Adrenal gland (tissue), 12 donors: ENCODE measurements around the gene ADGRL2. TPM values are rescaled to one million over a fixed set of nuclear protein-coding genes. Genes with fewer than 3 reads are reported as not detected.

ENCODE experiments used
- DNase-seq, 7 donors: peaks; one replicate each; pipeline ENCODE4 v3.0.0-alpha.2; 2019 to 2020
- H3K27ac ChIP-seq, 5 donors: fragments of 200-600 bp; sonication (generic) in 4 of 5; 1 replicate in 3 of 5; 2 replicates in 2 of 5; pipeline versions ENCODE4 v1.5.1 to v1.8.0; 2016 to 2020; ENCODE audit warnings: mild to moderate bottlenecking in 1 of 5
- H3K27me3 ChIP-seq: fragments of 200-600 bp; 2 replicates; pipeline ENCODE4 v1.8.0; 2021
- H3K36me3 ChIP-seq, 2 donors: fragments of 200-600 bp; replicated peaks in 1 of 2; 1 replicate in 1 of 2; 2 replicates in 1 of 2; pipeline versions ENCODE4 v1.5.1 to v1.8.0; 2018 to 2022
- H3K4me1 ChIP-seq, 2 donors: fragments of 200-600 bp; replicated peaks in 1 of 2; 1 replicate in 1 of 2; 2 replicates in 1 of 2; pipeline versions ENCODE4 v1.5.1 to v1.8.0; 2018 to 2021
- H3K4me3 ChIP-seq, 4 donors: fragments of 200-600 bp; sonication (generic) in 3 of 4; one replicate each; pipeline ENCODE4 v1.5.1; 2016 to 2018
- H3K9me3 ChIP-seq, 3 donors: fragments of 200-600 bp; sonication (generic) in 1 of 3; replicated peaks in 1 of 3; 1 replicate in 2 of 3; 2 replicates in 1 of 3; pipeline versions ENCODE4 v1.5.1 to v1.8.0; 2016 to 2021
- CTCF ChIP-seq, 6 experiments: fragments of 450-650 bp in 4 of 6; fragments of 200-600 bp in 2 of 6; sonication (generic) in 1 of 6; IDR thresholded peaks; 1 replicate in 5 of 6; 2 replicates in 1 of 6; pipeline versions ENCODE4 v1.5.1 to v1.8.0; 2016 to 2021; ENCODE audit warnings: antibody characterized with exemption in 6 of 6, mild to moderate bottlenecking in 2 of 6, moderate library complexity in 1 of 6
- POLR2A ChIP-seq, 2 donors: fragments of 450-650 bp; IDR thresholded peaks; one replicate each; pipeline ENCODE4 v1.6.1; 2017; ENCODE audit warnings: antibody characterized with exemption in 2 of 2, mild to moderate bottlenecking in 2 of 2, moderate library complexity in 1 of 2
- WGBS, 4 donors: extraction: QIAGEN DNeasy Blood & Tissue Kit in 2 of 4; methylation state at CpG; one replicate each; pipeline versions ENCODE4 v1.1.5 to v1.1.7; 2013 to 2017; 5-methylcytosine and 5-hydroxymethylcytosine counted together
- intact Hi-C, 2 donors: fragments of 100-400 bp; cut with DNase I; formaldehyde crosslinking; loops; one replicate each; pipeline versions ENCODE4 v1.14.1 to v1.15.0; 2022 to 2023
- polyA plus RNA-seq, 3 donors: library from polyadenylated mRNA; stranded (reverse); fragments of 200-250 nt in 2 of 3; fragments of 350-450 nt in 1 of 3; fragmentation: Illumina TruSeq in 1 of 3; extraction: RNeasy Lipid Tissue Mini Kit (QIAGEN cat#74804) in 1 of 3; gene quantifications; one replicate each; pipeline ENCODE4 v1.2.3, GENCODE V29; 2013 to 2014
- total RNA-seq, 9 donors: library from RNA; depleted of rRNA in 4 of 9; stranded (reverse); fragments of >200 nt in 4 of 9; fragments of 120-200 nt in 1 of 9; fragmentation: NEBNext Ultra II Directional in 1 of 9; extraction: Animal tissue kit (Norgen Biotek cat#: 25700) in 1 of 9; gene quantifications; one replicate each; pipeline versions ENCODE4 v1.1.0 to v1.2.4, GENCODE V29; 2013 to 2023
- donor health status: healthy with polysubstance abuse.
- donor health status: Bipolar disorder and iron deficiency.
- donor health status: DM: yes; HTN: yes; CAD: no.
- donor health status: DM: no; HTN: no; CAD: no.
- donor health status: DM: no; HTN: no; CAD: no.
- donor health status: DM: yes; HTN: yes; CAD: no.

ADGRL2 gene
- total and polyA plus RNA-seq, 12 donors: 24.2 to 170 (median 58.9) TPM

GRCh38 chr1:81894867-81895266 is 94.1 kb downstream of the ADGRL2 start:
- intact Hi-C loops: no loop called here
- 79 to 88% (median 85%) methylated on average over 2 of the region's 2 CpGs for WGBS, 4 donors

GRCh38 chr1:81899214-81899821 is 98.6 kb downstream of the ADGRL2 start:
- intact Hi-C loops: no loop called here
- no peak for DNase-seq
- no peak for TF ChIP-seq CTCF (IDR thresholded peaks at IDR 0.05)
- no peak for TF ChIP-seq POLR2A (IDR thresholded peaks at IDR 0.05)

More at GRCh38 chr1:81894867-81895266, 94.1 kb downstream of the ADGRL2 start:
- Histone ChIP-seq H3K27ac (no peak overlapping the region), H3K4me1 (peaks cover 11 to 22% of the 10 kb centered on the region in 2 donors), H3K4me3 (no peak overlapping the region), H3K27me3 (no peaks in the 10 kb centered on the region), H3K9me3 (no peaks in the 10 kb centered on the region), H3K36me3 (no peaks in the 10 kb centered on the region)
- DNase-seq: no peak
- no peak for TF ChIP-seq CTCF (IDR thresholded peaks at IDR 0.05)
- no peak for TF ChIP-seq POLR2A (IDR thresholded peaks at IDR 0.05)

GRCh38 chr1:81907575-81907974 is 106.8 kb downstream of the ADGRL2 start:
- TF ChIP-seq POLR2A (IDR thresholded peaks at IDR 0.05) (no peak), CTCF (IDR thresholded peaks at IDR 0.05) (no peak)
- Histone ChIP-seq H3K27ac (no peak overlapping the region), H3K4me1 (no peaks in the 10 kb centered on the region), H3K9me3 (no peaks in the 10 kb centered on the region), H3K27me3 (no peaks in the 10 kb centered on the region), H3K36me3 (no peaks in the 10 kb centered on the region), H3K4me3 (no peak overlapping the region)
- WGBS, 4 donors: 95 to 100% (median 98%) methylated on average over 2 of the region's 2 CpGs
- intact Hi-C loops: no loop called here
- DNase-seq: no peak

More at GRCh38 chr1:81899214-81899821, 98.6 kb downstream of the ADGRL2 start:
- peaks cover 5 to 7% of the 10 kb centered on the region in 2 donors for H3K4me1 ChIP-seq
- H3K36me3 ChIP-seq: no peaks in the 10 kb centered on the region
- no peaks in the 10 kb centered on the region for H3K27me3 ChIP-seq
- no peak overlapping the region for H3K27ac ChIP-seq
- no peak overlapping the region for H3K4me3 ChIP-seq
- H3K9me3 ChIP-seq: no peaks in the 10 kb centered on the region
- 87 to 91% (median 90%) methylated on average over 5 of the region's 5 CpGs for WGBS, 4 donors

GRCh38 chr1:81912383-81912782 is 111.6 kb downstream of the ADGRL2 start:
- 87 to 95% (median 91%) methylated on average over 3 of the region's 3 CpGs for WGBS, 4 donors
- DNase-seq: no peak
- Histone ChIP-seq H3K36me3 (no peaks in the 10 kb centered on the region), H3K4me3 (no peak overlapping the region), H3K27me3 (no peaks in the 10 kb centered on the region), H3K9me3 (no peaks in the 10 kb centered on the region), H3K27ac (no peak overlapping the region), H3K4me1 (peaks cover 0 to 8% of the 10 kb centered on the region in 2 donors)
- TF ChIP-seq POLR2A (IDR thresholded peaks at IDR 0.05) (no peak), CTCF (IDR thresholded peaks at IDR 0.05) (no peak)
- intact Hi-C loops: no loop called here
